Measurements from ENCODE around the gene NUCKS1.

The NUCKS1 gene

GRCh38 chr1:205782627-205783432 lies 32.8 kb upstream of the NUCKS1 start:
- in situ Hi-C loops (cut with HindIII; ENCODE audit: low sequenced_read_pairs), result no loop called here
- no peak for TF ChIP-seq CTCF (IDR thresholded peaks at IDR 0.05; ENCODE audit: low read depth, low read length, missing control alignments)
- no peak overlapping the region for H3K4me3 ChIP-seq (ENCODE audit: low read depth, low read length)
- no peak for DNase-seq (ENCODE audit: low read depth)

- H3K4me3 ChIP-seq (ENCODE audit: low read depth, low read length), result no peak overlapping the region
- DNase-seq (ENCODE audit: low read depth), result no peak
- TF ChIP-seq CTCF (IDR thresholded peaks at IDR 0.05; ENCODE audit: low read depth, low read length, missing control alignments), result no peak
- in situ Hi-C loops (cut with HindIII; ENCODE audit: low sequenced_read_pairs), result no loop called here
Measured at GRCh38 chr1:205780335-205780734, 30.4 kb upstream of the NUCKS1 start.

GRCh38 chr1:205777994-205778393 lies 28.0 kb upstream of the NUCKS1 start:
- in situ Hi-C loops (cut with HindIII; ENCODE audit: low sequenced_read_pairs), result no loop called here

GRCh38 chr1:205775717-205776056 lies 25.7 kb upstream of the NUCKS1 start:
- no peak for DNase-seq (ENCODE audit: low read depth)
- no peak for TF ChIP-seq CTCF (IDR thresholded peaks at IDR 0.05; ENCODE audit: low read depth, low read length, missing control alignments)
- H3K4me3 ChIP-seq (ENCODE audit: low read depth, low read length), result peak overlapping the region; percentile 83
- in situ Hi-C loops (cut with HindIII; ENCODE audit: low sequenced_read_pairs), result no loop called here

More at GRCh38 chr1:205777994-205778393, 28.0 kb upstream of the NUCKS1 start:
- DNase-seq (ENCODE audit: low read depth), result no peak
- H3K4me3 ChIP-seq (ENCODE audit: low read depth, low read length), result no peak overlapping the region
- no peak for TF ChIP-seq CTCF (IDR thresholded peaks at IDR 0.05; ENCODE audit: low read depth, low read length, missing control alignments)

GRCh38 chr1:205775015-205775716 lies 25.2 kb upstream of the NUCKS1 start, which contains the start of gene RAB29:
Gene RAB29 (minus strand): TSS chr1:205775482. CDS start chr1:205774956, 526 bp downstream.
- TF ChIP-seq CTCF (IDR thresholded peaks at IDR 0.05; ENCODE audit: low read depth, low read length, missing control alignments), result no peak
- DNase-seq (ENCODE audit: low read depth), result peak; percentile 34
- in situ Hi-C loops (cut with HindIII; ENCODE audit: low sequenced_read_pairs), result no loop called here
- H3K4me3 ChIP-seq (ENCODE audit: low read depth, low read length), result peak within 1 kb of the TSS; percentile 83

- DNase-seq (ENCODE audit: low read depth), result no peak
- in situ Hi-C loops (cut with HindIII; ENCODE audit: low sequenced_read_pairs), result no loop called here
- TF ChIP-seq CTCF (IDR thresholded peaks at IDR 0.05; ENCODE audit: low read depth, low read length, missing control alignments), result no peak
- peak overlapping the region; percentile 83 for H3K4me3 ChIP-seq (ENCODE audit: low read depth, low read length)
Measured at GRCh38 chr1:205774198-205775014, 24.4 kb upstream of the NUCKS1 start.

Measured in astrocyte of the cerebellum (primary cell).